Trophoblast cell (in vitro differentiated cells and primary cell): ENCODE data around the gene FKBP10.
"Not testable (repeated sequence)": the region's sequence is repeated elsewhere in the genome, so short reads cannot be mapped to it uniquely, and the experiment has no call there.

Source experiments
- DNase-seq, 2 donors: peaks; one replicate each; pipeline ENCODE4 v3.0.0-alpha.2; 2016
- H2AFZ ChIP-seq: 2 replicates; pipeline ENCODE4 v1.6.1; 2013; ENCODE audit warnings: low read length, moderate library complexity, mild to moderate bottlenecking; ENCODE audit not compliant: insufficient read depth, poor library complexity
- H2AK5ac ChIP-seq: 2 replicates; pipeline ENCODE4 v1.6.1; 2013; ENCODE audit warnings: mild to moderate bottlenecking, low read length
- H2BK120ac ChIP-seq: 2 replicates; pipeline ENCODE4 v1.6.1; 2013; ENCODE audit warnings: low read length, mild to moderate bottlenecking, moderate library complexity; ENCODE audit not compliant: insufficient read depth, poor library complexity
- H2BK12ac ChIP-seq: 2 replicates; pipeline ENCODE4 v1.6.1; 2013; ENCODE audit warnings: mild to moderate bottlenecking, low read length, moderate library complexity
- H2BK5ac ChIP-seq: 2 replicates; pipeline ENCODE4 v1.6.1; 2013; ENCODE audit warnings: low read length, low read depth, moderate library complexity, mild to moderate bottlenecking; ENCODE audit not compliant: poor library complexity
- H3K14ac ChIP-seq: 2 replicates; pipeline ENCODE4 v1.6.1; 2013; ENCODE audit warnings: mild to moderate bottlenecking, low read length
- H3K18ac ChIP-seq: 2 replicates; pipeline ENCODE4 v1.6.1; 2013; ENCODE audit warnings: mild to moderate bottlenecking, low read length
- H3K23ac ChIP-seq: 2 replicates; pipeline ENCODE4 v1.6.1; 2013; ENCODE audit warnings: low read length
- H3K27ac ChIP-seq: 2 replicates; pipeline ENCODE4 v1.5.1; 2013; ENCODE audit warnings: low read depth, mild to moderate bottlenecking, inconsistent platforms, low read length, moderate library complexity
- H3K27me3 ChIP-seq: 2 replicates; pipeline ENCODE4 v1.6.1; 2013; ENCODE audit warnings: inconsistent platforms, mild to moderate bottlenecking, low read length, moderate library complexity; ENCODE audit not compliant: insufficient read depth
- H3K36me3 ChIP-seq, 2 experiments: 1 replicate in 1 of 2; 2 replicates in 1 of 2; pipeline ENCODE4 v1.6.1; 2013; ENCODE audit warnings: low read length in 2 of 2, mild to moderate bottlenecking in 2 of 2, moderate library complexity in 1 of 2; ENCODE audit not compliant: insufficient read depth in 2 of 2, control insufficient read depth in 1 of 2
- H3K4ac ChIP-seq: 2 replicates; pipeline ENCODE4 v1.6.1; 2013; ENCODE audit warnings: low read depth, mild to moderate bottlenecking, low read length, moderate library complexity
- H3K4me1 ChIP-seq, 2 experiments: 1 replicate in 1 of 2; 2 replicates in 1 of 2; pipeline ENCODE4 v1.6.1; 2013; ENCODE audit warnings: low read length in 2 of 2, mild to moderate bottlenecking in 2 of 2, moderate library complexity in 1 of 2; ENCODE audit not compliant: insufficient read depth in 2 of 2, control insufficient read depth in 1 of 2
- H3K4me2 ChIP-seq: 2 replicates; pipeline ENCODE4 v1.6.1; 2013; ENCODE audit warnings: inconsistent platforms, mild to moderate bottlenecking, low read length, moderate library complexity
- H3K4me3 ChIP-seq: 2 replicates; pipeline ENCODE4 v1.5.1; 2013; ENCODE audit warnings: mild to moderate bottlenecking, low read depth, low read length, inconsistent platforms
- H3K79me1 ChIP-seq: one replicate; pipeline ENCODE4 v1.6.1; 2013; ENCODE audit warnings: low read length
- H3K79me2 ChIP-seq: 2 replicates; pipeline ENCODE4 v1.6.1; 2013; ENCODE audit warnings: low read length, mild to moderate bottlenecking; ENCODE audit not compliant: control insufficient read depth, insufficient read depth, poor library complexity
- H3K9ac ChIP-seq: 2 replicates; pipeline ENCODE4 v1.6.1; 2013; ENCODE audit warnings: mild to moderate bottlenecking, low read length
- H3K9me3 ChIP-seq: 2 replicates; pipeline ENCODE4 v1.6.1; 2013; ENCODE audit warnings: low read depth, mild to moderate bottlenecking, control low read depth, inconsistent platforms, low read length; ENCODE audit not compliant: insufficient read depth
- H4K12ac ChIP-seq: 2 replicates; pipeline ENCODE4 v1.6.1; 2013; ENCODE audit warnings: low read depth, mild to moderate bottlenecking, low read length, moderate library complexity
- H4K8ac ChIP-seq: 2 replicates; pipeline ENCODE4 v1.6.1; 2013; ENCODE audit warnings: low read depth, mild to moderate bottlenecking, low read length, moderate library complexity
- H4K91ac ChIP-seq: one replicate; pipeline ENCODE4 v1.6.1; 2013; ENCODE audit warnings: low read depth, mild to moderate bottlenecking, low read length, moderate library complexity
- WGBS: extraction: QIAGEN DNeasy Blood & Tissue Kit; methylation state at CpG from one replicate; pipeline ENCODE4 v1.1.7; 2013; ENCODE audit warnings: missing lambda C conversion rate; ENCODE audit not compliant: insufficient read length, insufficient coverage; ENCODE audit errors: extremely low coverage; 5-methylcytosine and 5-hydroxymethylcytosine counted together

FKBP10 gene

DNA sequence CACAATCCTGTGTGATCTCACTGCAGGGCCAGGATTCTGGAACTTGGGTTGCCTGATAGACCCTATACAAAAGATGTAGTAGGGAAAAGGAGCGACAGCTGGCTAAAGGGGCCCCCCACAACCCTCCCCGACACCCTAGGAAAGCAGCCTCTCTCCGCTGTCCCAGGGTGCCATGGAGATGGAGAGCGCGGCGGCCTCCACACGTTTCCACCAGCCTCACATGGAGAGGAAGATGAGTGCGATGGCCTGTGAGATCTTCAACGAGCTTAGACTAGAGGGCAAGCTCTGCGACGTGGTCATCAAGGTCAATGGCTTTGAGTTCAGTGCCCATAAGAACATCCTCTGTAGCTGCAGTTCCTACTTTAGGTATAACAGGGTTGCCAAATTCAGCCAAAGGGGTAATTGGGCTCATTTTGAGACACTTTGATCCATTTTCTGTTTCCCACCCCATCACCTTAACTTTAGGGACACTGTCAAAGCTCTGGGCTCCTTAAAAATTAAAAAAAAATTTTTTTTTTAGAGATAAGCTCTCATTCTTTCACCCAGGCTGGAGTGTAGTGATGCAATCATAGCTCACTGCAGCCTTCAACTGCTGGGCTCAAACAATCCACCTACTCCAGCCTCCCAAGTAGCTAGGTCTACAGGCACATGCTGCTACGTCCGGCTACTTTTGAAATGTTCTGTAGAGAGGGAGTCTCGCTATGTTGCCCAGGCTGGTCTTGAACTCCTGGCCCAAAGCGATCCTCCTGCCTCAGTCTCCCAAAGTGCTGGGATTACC, 25.1 kb downstream of the FKBP10 start, which contains the start of gene KLHL10:
Gene KLHL10, plus strand, starts transcription at position 65 of the 778 bp plus-strand sequence. Its CDS starts 108 bp downstream, at position 173.
- Histone ChIP-seq H4K91ac (no peak within 1 kb of the TSS), H3K4me1 (peaks cover 4 to 5% of the 10 kb centered on the region in 2 experiments), H3K79me1 (peaks cover 5% of the 10 kb centered on the region), H3K23ac (no peak within 1 kb of the TSS), H3K27me3 (no peaks in the 10 kb centered on the region), H2BK120ac (no peak within 1 kb of the TSS), H3K36me3 (no peaks in the 10 kb centered on the region), H3K79me2 (peaks cover 4% of the 10 kb centered on the region), H2AK5ac (no peak within 1 kb of the TSS), H3K18ac (no peak within 1 kb of the TSS), H3K4ac (no peak within 1 kb of the TSS), H3K9ac (no peak within 1 kb of the TSS), H3K4me2 (no peak within 1 kb of the TSS), H3K14ac (no peak within 1 kb of the TSS), H3K9me3 (peaks cover 2% of the 10 kb centered on the region), H3K27ac (no peak within 1 kb of the TSS), H3K4me3 (no peak within 1 kb of the TSS), H2AFZ (peak within 1 kb of the TSS; percentile 83), H4K8ac (no peak within 1 kb of the TSS), H2BK5ac (no peak within 1 kb of the TSS), H2BK12ac (no peak within 1 kb of the TSS), H4K12ac (no peak within 1 kb of the TSS)
- DNase-seq: no peak
- WGBS: no CpG with 5 or more reads among the region's 15 CpGs

DNA sequence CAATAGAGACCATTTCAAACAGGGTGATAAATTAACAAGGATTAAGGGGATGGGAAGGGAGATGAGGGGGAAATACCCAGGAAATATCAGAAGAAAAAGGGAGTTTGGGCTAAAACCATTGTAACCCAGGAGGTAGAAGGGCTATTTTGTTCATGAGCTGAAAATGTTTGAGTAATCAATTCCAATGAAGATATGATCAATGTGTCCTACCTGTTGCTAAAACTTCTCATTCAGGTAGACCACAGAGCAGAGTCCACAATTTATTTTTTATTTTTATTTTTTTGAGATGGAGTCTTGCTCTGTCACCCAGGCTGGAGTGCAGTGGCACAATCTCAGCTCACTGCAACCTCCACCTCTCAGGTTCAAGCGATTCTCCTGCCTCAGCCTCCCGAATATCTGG, 26.6 kb downstream of the FKBP10 start:
- not testable (repeated sequence) for H2BK120ac ChIP-seq, H4K8ac ChIP-seq, H2BK12ac ChIP-seq, H2AFZ ChIP-seq, H3K9ac ChIP-seq, H3K36me3 ChIP-seq, H3K27me3 ChIP-seq, H3K4ac ChIP-seq, H3K27ac ChIP-seq, H2BK5ac ChIP-seq, H4K91ac ChIP-seq, H3K14ac ChIP-seq, H3K9me3 ChIP-seq, H3K23ac ChIP-seq, H3K4me1 ChIP-seq, H4K12ac ChIP-seq, H3K4me2 ChIP-seq, H2AK5ac ChIP-seq, DNase-seq, H3K18ac ChIP-seq, H3K79me2 ChIP-seq, H3K79me1 ChIP-seq, H3K4me3 ChIP-seq
- no CpG with 5 or more reads among the region's 2 CpGs for WGBS

DNA sequence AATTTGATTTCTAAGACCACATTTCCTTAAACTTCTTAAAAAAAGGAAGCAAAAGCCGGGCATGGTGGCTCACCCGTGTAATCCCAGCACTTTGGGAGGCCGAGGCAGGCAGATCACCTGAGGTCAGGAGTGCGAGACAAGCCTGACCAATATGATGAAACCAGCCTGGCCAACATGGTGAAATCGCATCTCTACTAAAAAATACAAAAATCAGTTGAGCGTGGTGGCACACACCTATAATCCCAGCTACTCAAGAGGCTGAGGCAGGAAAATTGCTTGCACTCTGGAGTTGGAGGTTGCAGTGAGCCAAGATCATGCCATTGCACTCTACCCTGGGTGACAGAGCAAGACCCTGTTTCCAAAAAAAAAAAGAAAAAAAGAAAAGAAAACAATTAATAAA, 28.0 kb downstream of the FKBP10 start:
- H2AFZ ChIP-seq, H3K9me3 ChIP-seq, H3K36me3 ChIP-seq, H3K18ac ChIP-seq, H3K79me1 ChIP-seq, H3K23ac ChIP-seq, H2BK5ac ChIP-seq, H4K91ac ChIP-seq, H2AK5ac ChIP-seq, H4K8ac ChIP-seq, DNase-seq, H3K27ac ChIP-seq, H3K9ac ChIP-seq, H3K4ac ChIP-seq, H3K27me3 ChIP-seq, H3K4me3 ChIP-seq, H3K4me1 ChIP-seq, H2BK12ac ChIP-seq, H3K79me2 ChIP-seq, H3K4me2 ChIP-seq, H4K12ac ChIP-seq, H2BK120ac ChIP-seq, H3K14ac ChIP-seq: not testable (repeated sequence)
- no CpG with 5 or more reads among the region's 6 CpGs for WGBS

DNA sequence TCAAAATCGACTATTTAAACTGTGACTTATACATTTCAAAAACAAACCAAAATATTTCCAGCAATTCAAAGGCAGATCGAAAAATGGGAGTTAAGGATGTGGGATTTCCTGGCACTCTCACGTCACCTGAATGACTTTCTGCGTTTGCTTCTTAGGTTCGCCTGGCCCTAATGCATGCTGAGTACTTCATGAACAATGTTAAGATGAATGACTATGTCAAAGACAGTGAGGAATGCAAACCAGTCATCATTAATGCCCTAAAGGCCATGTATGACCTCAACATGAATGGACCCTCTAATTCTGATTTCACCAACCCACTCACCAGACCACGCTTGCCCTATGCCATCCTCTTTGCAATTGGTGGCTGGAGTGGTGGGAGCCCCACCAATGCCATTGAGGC, 32.2 kb downstream of the FKBP10 start:
- H3K9me3 ChIP-seq: no peaks in the 10 kb centered on the region
- no peak overlapping the region for H2AFZ ChIP-seq
- no peak overlapping the region for H4K12ac ChIP-seq
- H2BK12ac ChIP-seq: no peak overlapping the region
- H3K79me1 ChIP-seq: no peaks in the 10 kb centered on the region
- H2BK5ac ChIP-seq: no peak overlapping the region
- no peak overlapping the region for H3K18ac ChIP-seq
- H3K36me3 ChIP-seq: no peaks in the 10 kb centered on the region
- H3K4ac ChIP-seq: no peak overlapping the region
- no peak overlapping the region for H3K14ac ChIP-seq
- H4K8ac ChIP-seq: no peak overlapping the region
- H4K91ac ChIP-seq: no peak overlapping the region
- no peak overlapping the region for H2AK5ac ChIP-seq
- no peak overlapping the region for H2BK120ac ChIP-seq
- no peaks in the 10 kb centered on the region for H3K4me1 ChIP-seq
- DNase-seq: peak; percentile 44 to 54
- H3K4me3 ChIP-seq: no peak overlapping the region
- no peaks in the 10 kb centered on the region for H3K79me2 ChIP-seq
- no CpG with 5 or more reads among the region's 6 CpGs for WGBS
- no peak overlapping the region for H3K4me2 ChIP-seq
- H3K9ac ChIP-seq: no peak overlapping the region
- no peak overlapping the region for H3K23ac ChIP-seq
- H3K27ac ChIP-seq: no peak overlapping the region
- no peaks in the 10 kb centered on the region for H3K27me3 ChIP-seq
